GM21515 (cell line): Measurements from ENCODE around the gene CNIH2.
"Not testable (repeated sequence)": the region's sequence is repeated elsewhere in the genome, so short reads cannot be mapped to it uniquely, and the experiment has no call there.

Experiments
- ATAC-seq: cut with Tn5 transposase; IDR thresholded peaks from one replicate; pipeline ENCODE4 v1.9.1; 2021; ENCODE audit not compliant: unreplicated experiment

Gene CNIH2

DNA sequence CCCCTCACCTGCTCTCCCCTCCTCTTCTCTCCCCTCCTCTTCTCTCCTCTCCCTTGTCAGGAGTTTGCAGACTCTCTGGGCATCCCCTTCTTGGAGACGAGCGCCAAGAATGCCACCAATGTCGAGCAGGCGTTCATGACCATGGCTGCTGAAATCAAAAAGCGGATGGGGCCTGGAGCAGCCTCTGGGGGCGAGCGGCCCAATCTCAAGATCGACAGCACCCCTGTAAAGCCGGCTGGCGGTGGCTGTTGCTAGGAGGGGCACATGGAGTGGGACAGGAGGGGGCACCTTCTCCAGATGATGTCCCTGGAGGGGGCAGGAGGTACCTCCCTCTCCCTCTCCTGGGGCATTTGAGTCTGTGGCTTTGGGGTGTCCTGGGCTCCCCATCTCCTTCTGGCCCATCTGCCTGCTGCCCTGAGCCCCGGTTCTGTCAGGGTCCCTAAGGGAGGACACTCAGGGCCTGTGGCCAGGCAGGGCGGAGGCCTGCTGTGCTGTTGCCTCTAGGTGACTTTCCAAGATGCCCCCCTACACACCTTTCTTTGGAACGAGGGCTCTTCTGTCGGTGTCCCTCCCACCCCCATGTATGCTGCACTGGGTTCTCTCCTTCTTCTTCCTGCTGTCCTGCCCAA, 1.9 kb upstream of the CNIH2 start:
- no peak for ATAC-seq

DNA sequence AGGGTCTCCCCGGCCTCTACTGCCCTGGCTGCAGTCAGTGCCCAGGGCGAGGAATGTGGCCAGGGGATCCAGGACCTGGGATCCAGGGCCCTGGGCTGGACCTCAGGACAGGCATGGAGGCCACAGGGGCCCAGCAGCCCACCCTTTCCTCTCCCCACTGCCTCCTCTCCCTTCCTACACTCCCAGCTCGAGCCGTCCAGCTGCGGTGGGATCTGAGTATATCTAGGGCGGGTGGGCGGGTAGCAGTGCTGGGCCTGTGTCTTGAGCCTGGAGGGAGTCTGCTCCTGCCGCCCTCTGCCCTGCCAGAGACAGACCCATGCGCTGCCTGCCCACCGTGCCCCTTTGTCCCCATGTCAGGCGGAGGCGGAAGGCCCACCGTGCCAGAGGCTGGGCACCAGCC, 1.4 kb upstream of the CNIH2 start:
- ATAC-seq, result not testable (repeated sequence)

DNA sequence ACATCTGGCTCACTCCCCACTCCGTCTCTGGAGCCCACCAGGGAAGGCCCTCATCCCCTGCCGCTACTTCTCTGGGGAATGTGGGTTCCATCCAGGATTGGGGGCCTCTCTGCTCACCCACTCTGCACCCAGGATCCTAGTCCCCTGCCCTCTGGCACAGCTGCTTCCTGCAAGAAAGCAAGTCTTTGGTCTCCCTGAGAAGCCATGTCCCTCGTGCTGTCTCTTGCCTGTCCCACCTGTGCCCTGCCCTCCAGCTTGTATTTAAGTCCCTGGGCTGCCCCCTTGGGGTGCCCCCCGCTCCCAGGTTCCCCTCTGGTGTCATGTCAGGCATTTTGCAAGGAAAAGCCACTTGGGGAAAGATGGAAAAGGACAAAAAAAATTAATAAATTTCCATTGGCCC, 911 bp upstream of the CNIH2 start:
- ATAC-seq, result not testable (repeated sequence)

DNA sequence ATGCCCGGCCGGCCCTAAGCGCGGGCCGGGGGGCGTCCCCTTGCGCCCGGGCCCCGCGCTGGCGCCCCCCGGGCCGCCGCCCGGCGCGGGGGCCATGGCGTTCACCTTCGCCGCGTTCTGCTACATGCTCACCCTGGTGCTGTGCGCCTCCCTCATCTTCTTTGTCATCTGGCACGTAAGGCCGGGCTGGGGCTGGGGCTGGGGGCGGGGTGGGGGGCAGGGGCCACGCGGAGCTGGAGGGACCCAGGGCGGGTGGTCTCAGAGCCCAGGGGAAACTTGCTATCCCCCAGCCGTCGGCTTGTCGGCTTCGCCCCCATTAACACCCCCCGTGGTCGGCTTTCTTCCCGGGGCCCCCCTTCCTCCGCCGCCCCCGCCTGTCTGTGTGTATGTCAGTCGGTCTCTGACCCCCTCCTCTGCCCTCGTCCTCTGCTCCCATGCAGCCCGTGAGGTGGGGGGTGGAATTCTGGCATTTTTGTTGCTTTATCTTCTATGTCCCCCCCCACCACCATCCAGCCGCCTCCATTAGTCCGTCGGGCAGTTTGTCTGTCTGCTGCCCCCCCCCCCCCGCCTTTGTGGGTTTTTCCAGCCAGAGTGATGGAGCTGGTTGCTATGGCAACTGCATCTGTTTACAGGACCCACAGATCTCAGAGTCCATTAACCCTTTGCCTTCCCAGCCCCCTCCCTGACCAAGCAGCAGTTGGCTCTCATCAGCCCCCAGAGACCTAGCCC, 552 bp downstream of the CNIH2 start:
- no peak for ATAC-seq

DNA sequence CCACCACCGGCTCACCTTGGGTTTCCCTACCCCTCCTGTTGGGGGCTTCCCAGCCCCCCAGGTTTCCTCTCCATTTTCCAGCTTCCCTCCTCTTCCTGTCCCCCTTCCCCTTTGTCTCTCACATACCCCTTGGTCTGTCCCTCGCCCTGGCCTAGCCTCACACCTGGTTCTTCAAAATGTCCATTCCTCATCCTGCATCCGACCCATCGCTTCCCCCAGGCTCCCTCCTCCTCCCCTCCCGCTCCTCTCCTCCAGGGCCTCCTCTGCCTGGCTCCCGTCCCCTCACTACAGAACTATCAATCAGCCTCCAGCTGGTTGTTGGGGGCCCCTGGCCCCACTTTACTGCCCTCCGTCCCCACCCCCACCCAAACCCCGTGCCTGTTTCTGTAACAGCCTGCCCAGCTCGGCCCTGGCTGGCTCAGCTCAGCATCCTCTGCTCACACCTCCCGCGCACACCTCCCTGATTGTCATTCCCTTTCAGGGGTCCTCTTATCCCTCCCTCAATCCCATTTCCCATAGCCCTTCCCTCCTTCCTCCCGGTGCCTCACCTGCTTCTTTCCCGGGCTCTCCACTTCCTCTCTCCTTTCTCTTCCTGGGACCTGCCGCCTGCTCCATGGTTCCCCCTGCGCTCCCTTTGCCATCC, 1.2 kb downstream of the CNIH2 start:
- no peak for ATAC-seq

DNA sequence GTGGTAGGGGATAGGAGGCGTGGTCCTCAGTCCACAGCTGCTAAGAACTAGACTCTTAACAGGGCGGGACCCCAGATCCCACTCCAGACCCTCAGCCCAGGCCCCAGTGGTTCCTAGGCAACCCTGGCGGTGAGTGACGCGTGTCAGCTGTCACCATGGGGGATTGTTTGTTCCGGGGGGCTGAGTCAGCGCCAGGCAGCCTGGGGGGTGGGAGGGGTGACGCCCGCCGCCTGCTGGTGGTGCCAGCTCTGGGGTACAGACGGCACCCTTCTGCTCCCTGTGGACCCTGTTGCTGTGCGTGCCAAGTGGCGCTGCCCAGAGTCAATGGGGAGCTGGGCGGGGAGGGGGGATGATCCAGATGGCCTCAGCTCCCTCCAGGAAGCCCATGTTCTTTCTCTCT, 2.5 kb downstream of the CNIH2 start:
- no peak for ATAC-seq

DNA sequence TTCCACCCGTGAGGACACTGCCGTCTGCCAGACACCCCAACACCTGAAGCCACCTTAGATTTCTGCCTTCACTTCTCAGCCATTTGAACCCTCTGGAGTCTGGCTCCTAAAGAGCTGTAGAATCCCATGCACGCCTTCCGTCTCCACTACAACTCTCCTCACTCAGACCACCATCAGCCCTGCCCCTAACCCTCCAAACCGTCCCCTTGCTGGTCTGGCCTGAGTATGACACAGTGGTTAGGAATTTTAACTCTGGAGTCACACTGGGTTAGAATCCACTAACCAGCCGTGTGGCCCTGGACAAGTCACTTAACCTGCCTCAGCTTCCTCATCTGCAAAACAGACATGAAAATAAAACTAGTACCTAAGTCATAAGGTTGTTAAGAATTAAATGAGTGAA, 3.0 kb downstream of the CNIH2 start:
- ATAC-seq, result no peak

DNA sequence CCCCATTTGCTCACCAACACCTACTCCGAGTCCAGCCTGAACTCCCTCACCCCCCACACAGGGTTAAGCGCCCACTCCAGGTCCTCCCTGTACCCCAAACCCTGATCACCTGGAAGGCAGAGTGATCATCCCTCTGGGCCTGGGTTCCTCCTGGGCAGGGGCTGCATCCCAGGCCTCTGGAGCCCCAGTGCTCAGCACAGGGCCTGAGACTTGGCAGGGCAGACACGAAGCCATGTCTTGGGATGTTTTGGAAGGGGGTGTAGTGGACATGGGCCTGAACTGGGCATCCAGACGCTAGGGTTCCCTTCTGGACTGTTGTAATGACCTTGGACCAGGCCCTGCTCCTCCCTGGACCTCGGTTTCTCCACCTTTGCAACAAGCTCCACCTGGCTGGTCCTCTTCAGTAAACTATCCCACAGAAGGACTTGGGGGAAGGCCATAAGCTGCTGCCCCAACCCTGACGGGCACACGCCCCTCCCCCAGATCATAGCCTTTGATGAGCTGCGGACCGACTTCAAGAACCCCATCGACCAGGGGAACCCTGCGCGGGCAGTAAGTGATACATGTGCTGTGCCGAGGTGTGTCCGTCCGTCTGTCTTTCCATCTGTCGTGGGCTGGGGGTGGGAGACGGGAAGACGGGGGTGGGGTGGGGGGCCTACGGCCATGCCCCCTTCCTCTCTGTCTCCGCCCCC, 3.9 kb downstream of the CNIH2 start:
- ATAC-seq, result no peak

DNA sequence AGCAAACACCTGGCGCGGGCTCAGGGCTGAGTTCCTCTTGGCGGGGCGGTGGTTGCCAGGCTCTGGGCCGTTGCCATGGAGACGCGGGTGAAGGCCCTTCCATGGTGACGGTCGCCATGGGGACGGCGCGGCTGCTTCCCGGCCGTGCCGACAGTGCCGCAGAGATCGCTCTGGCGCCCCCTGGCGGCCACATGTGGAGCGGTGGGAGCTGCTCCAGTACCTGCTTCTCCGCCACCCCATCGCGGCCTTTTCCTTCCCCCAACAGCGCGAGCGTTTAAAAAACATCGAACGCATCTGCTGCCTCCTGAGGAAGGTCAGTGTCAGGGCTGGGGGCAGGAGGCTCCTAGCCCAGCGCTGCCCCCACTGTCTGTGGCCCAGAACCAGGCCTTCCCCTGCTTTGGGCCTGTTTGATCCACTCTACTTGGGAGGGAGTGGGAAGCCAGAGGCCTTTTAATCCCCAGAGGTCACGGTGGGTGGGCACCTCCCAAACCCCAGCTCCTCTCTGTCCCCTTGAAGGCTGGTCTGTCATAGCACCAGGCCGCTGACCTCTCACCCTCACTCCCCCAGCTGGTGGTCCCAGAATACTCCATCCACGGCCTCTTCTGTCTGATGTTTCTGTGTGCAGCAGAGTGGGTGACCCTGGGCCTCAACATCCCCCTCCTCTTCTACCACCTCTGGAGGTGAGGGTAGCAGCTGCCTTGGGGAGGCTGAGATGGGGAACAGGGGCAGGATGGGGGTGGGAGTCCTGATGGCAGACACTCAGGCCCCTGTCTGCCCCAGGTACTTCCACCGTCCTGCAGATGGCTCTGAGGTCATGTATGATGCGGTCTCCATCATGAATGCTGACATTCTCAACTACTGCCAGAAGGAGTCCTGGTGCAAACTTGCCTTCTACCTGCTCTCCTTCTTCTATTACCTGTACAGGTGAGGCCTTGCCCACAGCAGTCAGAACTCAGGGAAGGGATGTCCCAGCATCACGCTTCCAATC, 4.8 kb downstream of the CNIH2 start:
- peak; percentile 73 for ATAC-seq

DNA sequence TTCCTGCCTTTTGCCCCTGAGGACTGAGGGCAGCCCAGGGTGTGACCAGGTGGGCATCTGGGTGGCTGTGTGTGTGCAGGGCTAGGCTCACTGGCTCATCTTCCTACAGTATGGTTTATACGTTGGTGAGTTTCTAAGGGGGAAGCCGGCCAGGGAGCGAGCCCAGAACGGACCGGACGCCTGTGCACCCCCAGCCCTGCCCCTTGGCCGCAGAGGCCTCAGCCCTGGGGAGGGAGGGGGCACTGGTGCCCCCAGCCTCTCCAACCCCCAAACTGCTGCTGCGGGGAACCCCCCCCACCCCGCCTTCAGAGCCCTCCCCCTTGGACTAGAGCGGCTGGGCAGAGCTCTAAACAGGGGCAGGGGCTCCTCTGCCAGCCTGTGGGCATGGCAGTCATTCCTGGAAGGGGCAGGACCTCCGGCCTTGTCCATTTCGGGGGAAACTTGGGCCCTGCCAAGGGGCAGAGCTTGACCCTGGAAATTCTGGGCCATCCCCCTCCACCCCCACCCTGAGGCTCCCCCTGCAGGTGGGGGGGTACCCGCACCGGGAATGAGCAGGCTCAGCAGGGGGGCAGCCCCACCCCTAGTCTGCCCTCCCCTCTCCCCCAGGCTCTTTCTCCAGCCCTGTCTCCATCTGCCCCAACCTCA, 5.6 kb downstream of the CNIH2 start:
- ATAC-seq, result no peak

DNA sequence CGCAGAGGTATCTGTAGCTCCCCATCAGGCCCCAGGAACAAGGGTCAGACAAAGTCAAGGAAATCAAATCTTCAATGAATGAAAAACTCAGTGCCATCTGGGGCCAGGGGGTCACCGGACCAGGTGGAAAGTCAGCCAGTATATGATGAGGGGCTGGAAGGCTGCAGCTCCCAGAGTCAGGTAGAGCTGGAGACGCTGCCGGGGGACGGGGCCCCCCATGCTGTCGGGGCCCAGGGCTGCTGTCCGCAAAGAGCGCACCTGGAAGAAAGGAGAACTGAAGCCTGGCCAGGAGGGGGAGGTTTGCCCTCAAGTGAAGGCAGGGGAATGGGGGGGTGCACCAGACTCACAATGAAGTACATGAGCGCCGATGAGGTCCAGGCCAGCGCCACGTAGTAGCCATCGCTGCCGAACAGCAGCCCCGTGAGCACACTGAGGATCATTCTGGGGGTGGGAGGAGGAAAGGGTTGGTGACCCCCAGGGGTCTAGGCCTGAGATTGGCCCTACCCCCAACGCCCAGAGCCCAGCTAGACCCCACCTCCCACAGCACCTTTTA, 6.6 kb downstream of the CNIH2 start:
- ATAC-seq, result no peak

DNA sequence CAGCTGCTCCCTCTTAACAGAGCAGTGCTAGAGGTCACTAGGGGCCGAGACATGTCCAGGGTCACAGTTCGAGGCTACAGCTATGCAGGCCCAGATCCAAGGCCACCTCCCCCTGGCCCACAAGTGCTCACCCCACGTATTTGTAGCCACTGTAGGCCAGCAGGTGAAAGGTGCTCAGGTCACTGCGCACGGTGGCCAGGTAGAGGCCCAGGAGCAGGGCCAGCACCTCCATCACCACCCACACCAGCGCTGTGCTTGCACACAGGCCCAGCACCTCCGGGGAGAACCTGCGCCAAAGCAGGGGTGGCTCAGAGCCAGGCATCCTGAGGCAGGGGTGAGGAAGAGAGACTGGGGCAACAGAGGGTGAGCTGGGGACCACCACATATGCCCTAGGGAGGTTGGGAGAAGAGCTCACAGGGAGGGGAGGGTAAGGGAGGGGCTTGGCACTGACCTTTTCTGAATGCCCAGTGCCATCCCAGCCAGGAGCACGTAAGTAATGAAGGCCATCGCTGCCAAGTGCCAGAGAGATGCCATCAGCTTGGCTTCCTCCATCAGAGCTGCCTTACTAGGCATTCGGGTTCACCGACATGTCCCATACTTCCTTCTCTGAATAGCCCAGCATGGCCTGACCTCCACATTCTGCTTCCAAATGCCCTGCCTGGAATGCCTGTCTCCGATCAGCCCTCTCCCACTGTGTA, 7.4 kb downstream of the CNIH2 start:
- no peak for ATAC-seq

DNA sequence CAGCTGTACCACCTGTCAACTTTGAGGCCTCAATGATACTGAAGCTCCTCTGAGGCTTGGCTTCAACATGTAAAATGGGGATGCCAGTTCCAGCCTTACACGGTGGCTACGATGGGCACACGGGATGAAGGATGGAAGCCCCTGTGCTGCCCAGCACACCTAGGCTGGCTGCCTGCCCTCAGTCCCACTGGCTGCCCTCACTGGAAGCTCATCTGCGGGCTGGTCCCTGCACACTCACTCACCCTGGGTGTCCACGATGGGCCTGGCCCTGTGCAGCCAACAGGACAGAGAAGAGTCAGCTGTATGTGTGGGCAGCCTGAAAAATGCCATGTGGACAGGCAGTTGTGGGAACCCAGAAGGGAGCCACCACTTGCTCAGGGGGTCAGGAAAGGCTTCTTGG, 8.7 kb downstream of the CNIH2 start:
- no peak for ATAC-seq

DNA sequence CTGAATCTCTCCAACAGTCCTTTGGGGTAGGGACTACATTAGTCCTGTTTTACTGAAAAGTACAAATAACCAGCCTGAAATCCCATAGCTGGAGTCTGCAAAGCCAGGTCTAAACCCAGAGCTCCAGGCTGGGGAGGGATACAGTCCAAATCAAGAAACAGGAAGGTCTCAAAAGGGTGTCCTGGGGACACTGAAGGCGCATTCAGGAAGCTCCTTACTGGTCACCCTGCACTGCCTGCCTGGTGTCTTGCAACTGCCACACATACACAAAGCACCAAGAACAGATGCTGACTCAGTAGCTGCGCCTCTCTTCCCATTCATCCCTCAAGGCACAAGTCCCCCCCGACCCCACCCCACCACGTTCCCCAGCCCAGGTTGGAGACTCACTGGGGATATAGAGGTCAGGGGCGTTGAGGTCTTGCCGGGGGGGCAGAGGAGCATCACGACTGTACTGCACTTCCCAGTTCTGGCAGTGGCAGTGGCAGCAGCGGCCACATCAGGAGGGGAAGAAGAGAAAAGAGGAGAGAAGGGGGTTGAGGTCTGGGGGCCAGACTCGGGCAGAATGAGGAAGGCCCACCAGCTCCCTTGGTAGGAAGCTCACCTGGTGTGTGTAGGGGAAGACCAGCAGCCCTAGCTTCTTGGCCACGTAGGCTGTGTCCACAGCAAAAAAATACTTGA, 9.4 kb downstream of the CNIH2 start:
- no peak for ATAC-seq

DNA sequence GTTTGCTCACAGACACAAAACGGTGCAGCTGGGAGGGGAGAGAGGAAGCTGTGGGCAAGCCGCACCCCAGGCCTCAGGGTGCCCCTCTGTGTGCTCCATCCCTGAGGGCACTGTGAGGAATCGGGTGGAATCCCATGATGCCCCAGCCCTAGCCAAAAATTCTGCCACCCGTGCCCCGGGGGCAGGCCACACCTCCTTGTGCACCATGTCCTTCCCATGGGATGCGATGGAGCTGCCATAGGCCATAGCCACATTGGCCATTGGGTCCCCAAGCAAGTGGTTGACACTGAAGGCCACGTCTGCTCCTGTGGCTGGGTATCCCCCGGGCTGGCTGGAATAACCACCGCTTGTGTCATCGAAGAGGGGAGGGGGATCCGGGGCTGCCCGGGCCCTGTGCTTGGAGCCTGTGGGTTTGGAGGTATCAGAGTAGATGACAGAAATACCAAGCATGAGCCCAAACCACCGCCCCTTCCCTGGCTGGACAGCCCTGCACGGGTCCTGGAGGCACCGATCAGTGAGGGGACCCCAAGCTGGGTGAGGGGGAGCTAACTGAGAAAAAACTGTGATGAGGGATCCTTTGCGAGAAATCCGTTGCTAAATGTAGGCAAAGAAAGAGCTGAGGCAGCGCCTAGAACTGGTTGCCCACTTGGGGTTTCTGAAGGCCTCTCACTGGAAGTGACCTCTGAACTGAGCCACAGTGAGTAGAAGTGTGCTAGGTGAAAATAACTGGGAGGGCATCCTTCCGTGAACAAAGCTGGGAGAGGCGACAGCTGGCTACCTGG, 10.1 kb downstream of the CNIH2 start:
- ATAC-seq, result no peak

DNA sequence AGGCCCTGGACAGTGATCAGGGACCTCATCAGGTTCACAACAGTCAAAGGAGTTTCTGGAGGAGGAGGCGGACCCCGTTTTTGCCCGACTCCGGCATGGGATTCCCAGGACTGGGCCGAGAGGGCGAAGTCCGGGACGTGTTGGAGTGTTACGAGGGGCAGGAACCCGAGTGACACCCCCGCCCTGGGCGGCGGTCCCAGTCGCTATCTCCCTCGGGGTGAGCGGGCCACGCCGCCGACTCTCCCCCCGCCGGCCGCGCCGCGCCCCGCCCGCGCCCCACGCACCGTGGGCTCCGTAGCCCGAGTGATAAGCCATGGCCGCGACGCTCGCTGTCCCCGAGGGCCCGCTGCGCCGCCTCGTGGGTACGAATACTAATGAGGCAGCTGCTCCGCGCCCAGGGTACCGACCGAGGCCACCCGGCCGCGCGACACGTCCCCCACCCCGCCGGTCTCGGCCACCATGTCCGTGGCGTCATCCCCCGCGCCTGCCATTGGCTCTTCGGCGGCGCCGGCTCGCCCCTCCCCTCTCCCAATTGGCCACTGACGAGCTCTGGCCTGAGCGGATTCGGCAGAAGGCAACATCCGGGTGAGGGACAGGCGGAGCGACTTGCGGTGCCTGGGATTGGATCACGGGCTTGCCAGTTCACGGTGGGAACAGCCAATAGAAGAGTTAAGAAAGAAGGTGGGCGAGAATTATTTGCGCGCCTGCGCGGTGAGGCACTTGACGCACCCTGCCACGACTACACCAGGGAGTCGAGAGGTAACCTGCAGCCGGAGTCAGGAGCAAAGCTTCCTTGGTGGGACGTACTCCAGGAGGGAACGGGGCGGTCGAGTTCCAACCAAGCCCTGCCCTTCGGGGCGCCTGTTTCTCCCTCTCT, 10.9 kb downstream of the CNIH2 start, which contains the start of gene YIF1A:
Gene YIF1A (minus strand): TSS at position 473 of the 877 bp plus-strand sequence. CDS start 158 bp downstream, at position 315.
- ATAC-seq, result peak; percentile 86
